HG03520 (cell line): Measurements from ENCODE around the gene NR4A1.

Experiments
- ATAC-seq: cut with Tn5 transposase; IDR thresholded peaks from one replicate; pipeline ENCODE4 v1.9.1; 2021; ENCODE audit warnings: mild to moderate bottlenecking, moderate library complexity; ENCODE audit not compliant: unreplicated experiment

The NR4A1 gene

DNA sequence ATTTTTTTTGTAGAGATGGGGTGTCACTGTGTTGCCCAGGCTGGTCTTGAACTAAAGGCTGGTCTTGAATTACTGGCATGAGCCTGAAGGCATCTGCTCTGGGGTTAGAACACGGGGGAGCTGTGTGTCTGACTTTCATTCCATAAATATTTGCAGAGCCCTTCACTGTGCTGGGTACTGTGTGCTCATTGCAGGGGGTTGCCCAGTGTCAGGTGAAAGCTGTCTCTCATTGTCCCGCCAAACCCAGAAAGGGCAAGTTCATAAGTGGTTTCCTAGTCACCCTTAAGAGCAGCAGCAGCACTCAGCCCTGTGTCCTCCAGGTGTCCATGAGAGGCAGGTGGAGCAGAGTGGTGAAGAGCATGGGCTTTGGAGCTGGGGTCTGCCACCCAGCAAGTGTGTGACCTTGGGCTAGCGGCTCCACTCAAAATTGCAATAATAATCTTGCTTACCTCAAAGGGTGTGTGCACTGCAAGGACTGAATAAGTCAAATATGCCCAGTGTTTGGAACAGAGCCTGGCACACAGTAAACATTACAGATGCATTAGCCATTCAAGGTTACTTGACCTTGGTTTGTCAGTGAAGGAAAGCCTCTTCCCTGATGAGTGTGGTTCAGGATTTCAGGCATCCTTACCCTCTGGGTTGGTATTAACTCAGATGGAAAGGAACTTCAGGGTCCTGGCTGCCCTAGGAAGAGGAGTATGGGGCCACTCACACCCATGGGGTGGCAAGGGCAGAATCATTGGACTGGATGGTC, 23.9 kb downstream of the NR4A1 start:
- no peak for ATAC-seq

DNA sequence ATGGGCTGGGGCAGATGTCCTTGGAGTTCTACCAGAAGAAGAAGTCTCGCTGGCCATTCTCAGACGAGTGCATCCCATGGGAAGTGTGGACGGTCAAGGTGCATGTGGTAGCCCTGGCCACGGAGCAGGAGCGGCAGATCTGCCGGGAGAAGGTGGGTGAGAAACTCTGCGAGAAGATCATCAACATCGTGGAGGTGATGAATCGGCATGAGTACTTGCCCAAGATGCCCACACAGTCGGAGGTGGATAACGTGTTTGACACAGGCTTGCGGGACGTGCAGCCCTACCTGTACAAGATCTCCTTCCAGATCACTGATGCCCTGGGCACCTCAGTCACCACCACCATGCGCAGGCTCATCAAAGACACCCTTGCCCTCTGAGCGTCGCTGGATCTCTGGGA, 25.6 kb downstream of the NR4A1 start:
- no peak for ATAC-seq

DNA sequence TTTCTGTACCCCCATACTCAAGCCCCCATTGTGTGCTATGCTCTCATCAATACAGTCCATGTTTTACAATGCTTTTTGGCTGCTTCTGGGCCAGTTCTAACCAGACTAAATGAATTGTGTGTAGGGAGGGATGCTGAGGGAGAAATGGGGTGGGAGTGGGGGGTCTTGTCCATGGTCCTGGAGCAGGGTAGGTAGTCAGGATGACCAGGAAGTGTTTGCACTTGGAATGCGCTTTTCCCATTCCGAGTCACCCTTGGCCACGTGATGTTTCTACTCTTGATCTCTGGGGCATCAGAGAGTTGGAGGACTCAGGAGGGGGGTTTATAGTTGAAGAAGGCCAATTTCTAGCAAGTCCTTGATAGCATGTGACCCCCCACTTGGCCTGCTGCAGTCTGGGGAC, 27.0 kb downstream of the NR4A1 start:
- ATAC-seq: no peak

DNA sequence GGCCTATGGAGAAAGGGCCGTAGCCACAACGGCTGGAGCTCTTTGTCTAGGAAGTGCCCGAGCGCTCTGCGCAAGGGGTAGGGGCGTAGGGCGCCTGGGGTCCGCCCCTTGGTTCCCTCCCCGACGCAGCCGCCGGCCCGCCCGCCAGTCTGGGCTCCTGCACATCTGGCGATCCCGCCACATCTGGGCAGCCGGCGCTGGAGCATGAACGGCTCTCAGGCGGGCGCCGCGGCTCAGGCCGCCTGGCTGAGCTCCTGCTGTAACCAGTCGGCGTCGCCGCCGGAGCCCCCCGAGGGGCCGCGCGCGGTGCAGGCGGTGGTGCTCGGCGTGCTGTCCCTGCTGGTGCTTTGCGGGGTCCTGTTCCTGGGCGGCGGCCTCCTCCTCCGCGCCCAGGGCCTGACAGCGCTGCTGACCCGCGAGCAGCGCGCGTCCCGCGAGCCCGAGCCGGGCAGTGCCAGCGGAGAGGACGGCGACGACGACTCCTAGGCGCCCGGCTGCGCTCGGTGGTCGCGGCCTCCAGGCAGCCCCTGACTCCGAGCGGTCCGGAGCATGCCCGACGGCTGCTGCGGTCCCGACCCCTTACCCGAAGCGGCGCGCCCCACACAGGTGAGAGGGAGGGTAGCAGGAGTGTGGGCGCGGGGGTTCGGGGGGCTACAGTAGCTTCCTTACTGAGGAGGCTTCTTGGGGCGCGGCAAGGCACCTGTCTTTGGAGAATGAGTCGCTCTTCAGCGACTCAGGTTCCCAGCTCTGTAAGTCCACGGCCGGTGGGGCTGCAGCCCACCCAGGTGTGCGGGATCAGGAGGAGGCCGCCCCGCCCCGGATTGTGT, 28.5 kb downstream of the NR4A1 start, which contains the start of gene SMIM41:
TSS of gene SMIM41 (plus strand) at position 129 of the 827 bp plus-strand sequence. CDS start at position 205, 76 bp downstream.
- ATAC-seq: no peak

DNA sequence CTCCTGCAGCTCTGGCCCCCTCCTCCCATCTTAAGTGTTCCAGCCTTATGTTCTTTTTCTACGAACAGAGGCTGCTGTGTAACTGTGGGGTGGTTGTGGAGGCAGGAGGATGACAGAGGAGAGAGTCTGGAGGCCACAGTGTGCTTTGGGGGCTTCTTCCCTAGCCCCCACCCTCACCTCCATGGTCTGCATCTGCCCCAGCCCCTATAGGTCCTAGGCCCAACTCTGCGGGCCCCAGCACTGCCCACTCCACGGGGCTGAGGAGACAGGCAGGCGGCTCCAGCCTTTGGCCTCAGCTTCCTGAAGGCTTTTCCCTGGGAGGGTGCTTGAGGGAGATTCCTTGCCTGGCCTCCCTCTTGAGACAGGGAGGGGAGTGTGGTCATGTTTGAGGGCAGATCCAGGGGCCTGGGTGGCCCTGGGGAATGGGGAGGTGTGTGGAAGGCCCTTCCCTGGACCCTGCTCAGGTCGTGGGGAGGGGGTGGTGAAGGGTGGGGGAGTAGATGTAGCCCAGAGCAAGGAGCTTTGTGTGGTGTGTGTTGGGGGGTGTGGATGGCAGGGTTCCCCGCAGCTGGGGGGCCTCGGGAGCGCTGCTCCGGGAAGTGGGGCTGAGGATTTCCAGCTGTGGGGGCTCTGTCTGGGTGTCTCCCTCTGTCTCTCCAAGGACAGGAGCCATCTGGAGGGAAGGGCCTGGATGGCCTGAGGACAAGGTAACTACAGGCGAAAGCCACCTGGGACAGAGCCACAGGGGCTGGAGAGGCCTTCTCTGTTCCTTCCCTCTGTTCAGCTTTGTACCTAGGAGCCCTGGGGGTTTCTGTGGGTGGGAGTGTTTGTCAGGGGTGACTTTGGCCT, 29.4 kb downstream of the NR4A1 start:
- ATAC-seq: no peak

DNA sequence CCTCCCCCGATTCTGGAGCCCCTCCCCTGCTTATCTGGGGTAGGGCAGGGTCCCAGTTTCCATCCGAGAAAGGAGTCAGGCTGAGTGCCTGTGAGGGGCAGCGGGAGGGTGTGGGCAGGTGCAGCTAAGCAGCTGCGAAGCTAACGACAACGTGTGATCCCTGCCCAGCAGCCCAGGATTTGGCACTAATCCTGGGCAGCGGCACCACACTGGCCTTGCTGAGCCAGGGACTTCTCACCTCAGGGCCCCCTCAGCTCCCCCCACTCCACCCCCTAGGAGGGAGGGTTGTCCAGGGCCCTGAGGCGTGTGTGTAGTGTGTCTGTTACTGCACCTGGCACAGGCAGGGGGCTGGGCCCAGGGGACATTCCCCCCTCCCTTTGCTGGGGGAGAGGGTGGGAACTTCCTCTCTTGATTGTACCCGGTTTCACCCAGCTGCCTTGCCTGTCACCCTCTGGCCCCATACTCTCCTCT, 30.1 kb downstream of the NR4A1 start:
- ATAC-seq: no peak

DNA sequence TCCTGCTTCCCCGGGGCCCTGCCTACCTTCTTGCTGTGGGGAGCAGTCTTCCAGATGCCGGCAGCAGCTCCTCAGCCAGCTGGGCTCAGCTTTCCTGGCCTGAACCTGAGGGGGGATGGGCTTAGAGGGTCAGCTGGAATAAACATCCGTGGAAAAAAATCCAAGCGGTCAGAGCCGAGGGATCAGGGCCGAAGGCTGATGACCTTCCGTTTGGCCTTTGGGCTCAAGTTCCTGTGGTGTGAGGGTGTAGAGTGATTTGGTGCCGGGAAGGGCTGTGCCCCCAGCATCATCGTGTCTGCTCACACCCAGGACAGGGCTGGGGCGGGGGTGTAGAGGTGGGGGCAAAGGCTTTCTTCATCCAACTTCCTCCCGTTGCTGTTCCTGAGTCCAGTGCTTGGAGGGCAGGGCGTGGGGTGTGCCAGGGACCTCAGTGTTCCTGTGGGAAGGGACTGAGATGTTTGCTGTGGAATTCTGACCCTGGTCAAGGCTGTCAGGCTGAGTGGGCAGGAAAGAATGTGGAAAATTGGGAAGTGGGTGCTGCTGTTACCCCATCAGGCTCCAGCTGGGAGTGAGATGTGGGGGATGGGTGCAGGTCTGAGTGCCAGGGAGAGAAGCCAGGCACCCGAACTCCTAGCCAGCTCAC, 30.9 kb downstream of the NR4A1 start:
- no peak for ATAC-seq

DNA sequence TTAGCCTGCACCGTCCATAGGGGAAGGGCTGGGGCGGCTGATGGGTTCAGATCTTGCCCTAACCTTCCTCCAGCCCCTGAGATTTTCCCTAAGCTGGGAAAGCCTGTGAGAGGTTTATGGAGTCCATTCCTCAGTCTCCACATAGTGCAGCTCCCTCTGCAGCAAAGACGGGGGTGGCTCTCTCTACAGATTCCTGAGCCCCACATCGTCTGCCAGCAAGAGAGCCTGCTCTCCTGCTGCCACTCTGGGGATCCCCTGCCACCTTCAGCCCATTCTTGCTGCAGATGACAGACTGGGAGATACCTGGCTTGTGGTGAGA, 31.4 kb downstream of the NR4A1 start:
- ATAC-seq: no peak

DNA sequence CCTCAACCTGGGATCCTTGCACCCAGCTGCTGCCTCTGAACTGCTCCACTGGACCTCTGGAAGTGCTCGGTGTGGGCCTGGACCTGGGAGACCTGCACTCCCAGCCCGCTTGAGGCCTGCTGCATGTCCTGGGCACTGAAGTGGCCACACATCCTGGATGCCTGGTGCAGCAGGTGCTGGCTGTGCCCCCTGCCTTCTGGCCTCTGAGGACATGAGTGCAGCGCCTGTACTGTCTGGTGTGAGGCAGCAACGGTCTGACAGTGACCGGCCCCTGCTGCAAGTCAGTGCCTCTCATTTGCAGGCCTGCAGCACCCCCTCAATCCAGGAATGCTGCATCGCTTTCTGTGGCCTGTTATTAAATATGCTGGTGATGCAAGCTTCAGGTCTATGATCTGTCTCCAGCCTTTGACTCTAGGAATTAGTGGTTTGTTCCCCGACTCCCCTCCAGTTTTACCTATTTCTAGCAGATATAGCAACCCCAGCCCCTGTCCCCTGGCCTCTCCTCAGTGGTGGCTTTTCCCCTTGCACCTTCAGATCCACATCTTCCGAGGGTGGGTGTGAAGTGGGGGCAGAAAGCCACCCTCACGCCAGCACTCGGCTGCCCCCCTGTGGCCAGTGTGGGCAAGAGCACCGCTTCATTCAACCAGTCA, 31.9 kb downstream of the NR4A1 start:
- ATAC-seq: no peak

DNA sequence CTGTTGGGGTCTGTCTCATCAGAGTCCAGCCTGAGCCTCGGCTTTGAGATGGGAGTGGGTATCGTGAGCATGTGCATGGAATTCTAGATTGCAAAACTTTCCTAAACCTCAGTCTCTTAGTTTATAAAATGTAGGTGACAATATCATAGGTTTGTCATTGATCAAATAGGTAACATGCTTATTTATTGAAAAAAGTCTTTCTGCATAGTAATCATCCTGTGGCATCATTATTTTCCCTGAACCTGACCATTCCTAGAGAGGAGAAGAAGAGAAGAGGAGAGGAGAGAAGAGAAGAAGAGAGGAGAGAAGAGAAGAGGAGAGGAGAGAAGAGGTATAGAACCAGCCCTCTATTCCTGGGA, 32.4 kb downstream of the NR4A1 start:
- no peak for ATAC-seq

DNA sequence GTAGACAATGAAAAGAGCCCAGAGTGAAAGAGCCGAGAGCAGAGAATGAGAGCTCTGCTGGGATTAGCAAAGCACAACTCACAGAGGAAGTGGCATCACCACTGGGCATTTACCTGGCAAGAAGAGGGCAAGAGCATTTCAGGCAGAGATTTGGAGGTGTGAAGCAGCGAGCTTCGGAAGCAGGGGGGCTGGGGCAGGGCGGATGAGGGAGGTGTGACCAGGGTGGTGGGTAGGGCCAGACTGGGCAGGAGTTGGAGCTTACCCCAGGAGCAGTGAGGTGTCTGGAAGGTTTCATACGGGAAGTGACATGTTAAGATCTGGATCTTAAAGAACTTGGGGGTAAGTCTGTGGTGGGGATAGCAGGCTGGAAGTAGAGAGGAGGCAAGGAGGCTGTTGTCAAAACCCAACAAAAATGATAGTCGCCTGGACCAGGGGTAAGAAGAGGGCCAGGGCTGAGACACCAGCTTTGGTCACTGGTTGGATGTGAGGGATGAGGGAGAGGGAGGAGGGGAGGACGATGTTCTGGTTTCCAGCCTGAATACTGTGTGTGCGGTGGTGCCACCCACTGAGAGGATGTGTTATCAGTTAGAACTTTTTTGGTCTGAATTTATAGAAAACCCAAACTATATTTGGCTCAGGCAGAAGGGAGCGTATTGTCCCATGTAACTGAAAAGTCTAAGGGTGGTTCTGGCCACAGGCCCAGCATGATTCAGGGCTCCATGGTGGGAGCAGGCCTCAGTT, 33.4 kb downstream of the NR4A1 start:
- ATAC-seq: no peak

DNA sequence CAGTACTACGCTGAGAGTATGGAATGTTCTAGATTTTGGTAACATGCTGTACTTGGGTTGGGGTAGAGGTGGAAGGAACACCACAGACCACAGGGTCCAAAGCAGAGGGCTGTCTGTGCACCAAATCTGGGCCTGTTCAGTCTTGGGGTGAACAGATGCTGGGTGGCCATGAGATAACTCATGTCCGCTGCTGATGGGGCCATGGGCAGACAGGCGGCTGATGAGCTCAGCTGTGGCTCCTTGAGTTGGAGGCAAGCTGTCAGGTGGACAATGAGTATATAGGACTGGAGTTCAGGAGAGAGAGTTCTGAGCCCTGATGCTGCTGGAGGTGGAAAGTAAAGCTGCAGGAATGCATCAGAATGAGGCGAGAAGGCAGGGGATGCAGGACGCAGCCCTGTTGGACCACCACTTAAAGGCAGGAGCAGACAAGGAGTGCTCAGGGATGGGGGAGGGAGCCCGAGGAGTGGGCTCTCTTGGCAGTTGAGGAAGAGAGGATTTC, 34.5 kb downstream of the NR4A1 start:
- ATAC-seq: no peak

DNA sequence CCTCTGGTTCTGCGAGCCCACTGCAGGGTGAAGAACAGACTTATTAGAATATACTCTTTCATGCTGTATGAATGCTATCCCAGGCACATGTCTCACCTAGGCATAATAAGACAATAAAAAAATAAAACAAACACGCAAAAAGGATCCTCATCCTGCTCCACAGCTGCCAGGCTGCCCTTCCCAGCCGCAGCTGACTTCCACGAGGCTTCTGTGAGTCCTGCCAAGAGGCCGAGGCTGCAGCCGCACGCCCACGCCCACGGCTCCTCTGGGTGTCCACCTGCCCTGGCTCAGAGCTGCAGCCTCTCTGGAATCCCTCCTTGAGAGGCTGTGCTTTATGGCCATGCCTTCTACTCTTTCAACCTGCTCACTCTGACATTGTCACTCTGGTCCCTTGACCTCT, 35.1 kb downstream of the NR4A1 start:
- ATAC-seq: no peak

DNA sequence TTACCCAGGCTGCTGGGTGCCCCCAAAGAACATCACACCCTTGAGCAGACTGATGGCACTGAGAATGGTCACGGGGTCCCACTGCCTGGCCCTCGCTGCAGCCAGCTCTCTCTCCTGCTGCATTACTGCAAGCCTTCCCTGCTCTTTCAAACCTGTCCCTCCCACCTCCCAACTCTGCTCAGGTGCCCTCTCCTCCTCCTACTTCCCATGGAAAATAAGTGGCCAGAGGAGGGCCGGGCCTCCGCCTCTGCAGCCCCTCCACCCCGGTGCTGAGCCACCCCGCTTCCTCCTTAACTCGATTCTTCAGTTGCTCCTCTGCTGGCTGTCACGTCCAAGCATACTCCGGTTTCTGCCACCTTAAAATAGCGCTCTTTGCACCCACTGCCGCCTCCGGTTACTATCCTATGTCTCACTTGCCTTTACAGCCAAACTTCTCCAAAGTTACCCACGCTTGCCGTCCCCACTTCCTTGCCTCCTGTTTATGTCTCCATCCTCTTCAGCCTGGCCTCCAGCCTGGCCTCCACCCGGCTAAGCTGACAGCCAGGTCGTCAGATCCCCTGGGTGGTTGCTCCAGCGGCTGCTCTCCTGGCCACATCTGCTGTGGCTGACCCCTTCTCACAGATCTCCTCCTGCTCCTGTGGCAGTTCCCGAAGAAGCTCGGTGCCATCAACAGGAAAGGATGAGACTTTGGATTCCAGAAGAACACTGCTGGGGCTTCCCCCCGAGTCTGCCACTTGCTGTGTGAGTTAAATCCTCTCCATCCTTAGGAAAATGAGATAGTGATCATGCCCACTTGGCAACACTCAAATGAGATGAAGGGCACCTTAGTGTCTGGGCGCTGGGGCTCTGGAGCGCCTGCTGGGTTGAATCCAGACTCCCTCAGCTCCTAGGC, 35.9 kb downstream of the NR4A1 start:
- no peak for ATAC-seq

DNA sequence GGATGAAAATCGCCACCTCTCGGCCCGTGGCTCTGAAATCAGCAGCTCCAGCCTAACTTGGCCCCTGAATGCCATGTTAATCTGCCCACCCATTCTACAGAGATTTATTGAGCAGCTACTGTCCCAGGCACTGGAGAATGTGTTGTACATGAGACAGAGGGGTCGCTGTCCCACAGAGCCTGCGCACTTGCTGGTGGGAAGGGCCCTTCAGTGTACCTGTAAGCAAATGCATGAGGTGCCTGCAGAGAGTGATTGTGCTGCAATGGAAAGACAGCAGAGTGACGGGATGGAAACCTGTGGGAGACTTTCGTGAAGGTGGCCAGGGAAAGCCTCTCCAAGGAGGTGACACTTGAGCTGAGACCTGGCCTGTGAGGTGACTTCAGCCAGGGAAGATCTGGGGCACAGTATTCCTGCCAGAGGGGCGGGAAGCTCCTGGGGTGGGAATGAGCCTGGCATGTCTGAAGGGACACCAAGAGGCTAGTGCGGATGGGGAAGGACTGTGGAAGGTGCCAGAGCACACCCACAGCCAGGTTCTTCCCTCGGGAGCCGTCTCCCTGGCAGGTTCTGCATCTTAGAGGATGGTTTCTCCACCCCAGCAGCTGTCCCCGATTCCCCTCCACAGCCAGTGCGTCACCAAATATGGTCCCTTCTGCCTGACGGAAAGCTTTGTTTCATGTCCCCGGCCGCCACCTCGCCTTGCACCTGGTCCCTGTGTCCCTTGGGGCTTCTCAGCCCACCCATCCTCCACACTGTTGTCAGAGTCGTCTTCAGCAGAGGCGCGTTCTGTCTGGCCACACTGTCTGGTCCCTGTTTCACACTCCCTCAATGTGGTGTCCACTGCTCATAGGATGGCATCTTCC, 36.9 kb downstream of the NR4A1 start:
- no peak for ATAC-seq

DNA sequence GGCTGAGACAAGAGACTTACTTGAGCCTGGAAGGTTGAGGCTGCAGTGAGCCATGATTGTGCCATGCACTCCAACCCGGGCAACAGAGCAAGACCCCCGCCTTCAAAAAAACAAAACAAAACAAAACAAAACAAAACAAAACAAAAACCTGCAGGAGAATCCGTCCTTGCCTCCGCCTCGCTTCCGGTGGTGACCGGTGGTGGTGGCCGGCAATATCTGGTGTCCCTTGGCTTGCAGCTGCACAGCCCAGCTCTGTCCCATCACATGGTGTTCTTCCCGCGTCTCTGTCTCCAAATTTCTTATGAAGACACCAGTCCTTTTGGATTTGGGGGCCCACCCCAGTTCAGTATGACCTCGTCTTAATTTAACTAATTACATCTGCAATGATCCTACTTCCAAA, 38.2 kb downstream of the NR4A1 start:
- no peak for ATAC-seq

DNA sequence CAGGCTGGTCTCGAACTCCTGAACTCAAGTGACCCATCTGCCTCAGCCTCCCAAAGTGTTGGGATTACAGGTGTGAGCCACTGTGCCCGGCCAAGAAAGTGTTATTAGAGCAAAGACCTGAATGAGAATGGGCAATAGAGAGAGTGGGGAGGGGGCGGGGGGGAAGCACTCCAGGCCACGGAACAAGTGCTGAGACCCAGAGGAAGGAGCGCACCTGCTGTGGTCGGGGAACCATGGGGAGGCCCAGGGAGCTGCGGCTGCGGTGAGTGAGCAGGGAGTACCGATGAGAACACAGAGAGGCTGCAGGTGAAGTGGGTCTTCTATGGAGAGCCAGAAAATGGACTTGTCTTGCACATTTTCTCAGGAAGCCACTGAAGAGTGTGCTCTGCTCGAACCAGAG, 39.0 kb downstream of the NR4A1 start:
- ATAC-seq: no peak

DNA sequence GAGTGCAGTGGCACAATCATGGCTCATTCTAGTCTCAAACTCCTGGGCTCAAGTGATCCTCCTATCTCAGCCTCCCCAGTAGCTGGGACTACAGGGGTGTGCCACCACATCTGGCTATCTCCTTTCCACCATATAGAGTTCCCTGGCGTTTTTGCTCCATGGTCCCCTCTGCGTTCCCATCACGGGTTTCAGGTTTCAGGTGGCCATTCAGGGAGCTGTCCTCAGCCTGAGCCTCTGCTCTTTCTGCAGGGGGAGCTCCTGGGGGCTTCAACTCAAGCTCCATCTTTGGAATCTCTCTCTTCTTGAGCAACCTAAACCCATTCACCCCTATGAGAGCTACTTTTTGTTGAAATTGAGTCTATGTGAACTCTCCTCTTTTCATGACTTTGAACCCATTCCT, 39.8 kb downstream of the NR4A1 start:
- ATAC-seq: no peak
